HG02678 (cell line): ENCODE results near the gene PCNT.
"Not testable (repeated sequence)": the region's sequence is repeated elsewhere in the genome, so short reads cannot be mapped to it uniquely, and the experiment has no call there.

Experiments
- ATAC-seq: cut with Tn5 transposase; IDR thresholded peaks from one replicate; pipeline ENCODE4 v1.9.1; 2021; ENCODE audit warnings: mild to moderate bottlenecking, moderate library complexity; ENCODE audit not compliant: unreplicated experiment

The PCNT gene

GRCh38 chr21:46441331-46441730 lies 117.4 kb downstream of the PCNT start:
- ATAC-seq = no peak

GRCh38 chr21:46441961-46442498 lies 118.1 kb downstream of the PCNT start:
- no peak for ATAC-seq

DNA sequence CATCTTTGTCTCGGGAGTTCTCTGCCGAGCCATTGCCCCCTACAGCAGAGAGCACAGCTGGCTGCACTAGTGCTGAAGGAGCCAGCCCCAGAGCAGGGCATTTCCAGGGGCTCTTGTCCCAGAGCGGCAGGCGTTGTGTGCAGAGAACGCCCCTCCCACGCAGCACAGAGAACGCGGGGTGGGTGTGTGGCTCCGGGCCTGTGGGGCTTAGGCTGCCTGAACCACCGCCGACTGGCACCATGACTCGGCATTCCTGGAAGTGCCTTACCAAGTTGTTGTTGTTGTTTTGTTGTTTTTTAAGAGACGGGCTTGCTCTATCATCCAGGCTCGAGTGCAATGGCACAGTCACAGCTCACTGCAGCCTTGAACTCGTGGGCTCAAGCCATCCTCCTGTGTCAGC lies 119.0 kb downstream of the PCNT start:
- ATAC-seq = no peak

DNA sequence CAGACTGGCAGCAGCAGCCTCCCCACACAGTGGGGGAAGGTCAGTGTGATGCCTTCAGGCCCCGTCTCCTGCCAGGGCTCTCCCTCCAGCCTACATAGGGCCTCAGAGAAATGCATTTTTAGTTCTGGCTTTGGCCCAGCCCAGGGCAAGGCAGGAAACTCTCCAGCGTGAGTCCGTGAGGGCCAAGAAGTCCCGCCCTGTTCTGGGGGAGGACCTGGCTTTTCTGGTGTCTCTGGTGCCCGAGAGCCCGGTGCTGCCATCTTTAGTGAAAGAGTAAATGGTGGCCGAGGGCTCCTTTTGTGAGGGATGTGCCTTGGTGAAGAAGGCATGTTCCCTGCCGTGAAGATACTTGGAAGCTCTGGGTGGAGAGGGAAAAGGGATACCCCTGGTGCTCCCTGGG lies 120.0 kb downstream of the PCNT start:
- no peak for ATAC-seq

- ATAC-seq = no peak
Observed at GRCh38 chr21:46448108-46448507, 124.2 kb downstream of the PCNT start.

DNA sequence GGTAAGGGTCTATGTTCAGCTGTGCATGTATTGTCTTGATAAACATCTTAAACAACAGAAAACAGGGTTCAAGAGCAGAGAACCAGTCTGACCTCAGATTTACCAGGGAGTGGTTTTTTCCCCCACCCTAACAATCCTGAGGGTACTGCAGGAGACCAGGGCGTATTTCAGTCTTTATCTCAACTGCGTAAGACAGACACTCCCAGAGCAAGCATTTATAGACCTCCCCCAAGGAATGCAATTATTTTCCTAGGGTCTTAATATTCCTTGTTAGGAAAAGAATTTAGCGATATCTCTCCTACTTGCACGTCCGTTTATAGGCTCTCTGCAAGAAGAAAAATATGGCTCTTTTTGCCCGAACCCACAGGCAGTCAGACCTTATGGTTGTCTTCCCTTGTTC lies 124.9 kb downstream of the PCNT start:
- ATAC-seq = not testable (repeated sequence)

DNA sequence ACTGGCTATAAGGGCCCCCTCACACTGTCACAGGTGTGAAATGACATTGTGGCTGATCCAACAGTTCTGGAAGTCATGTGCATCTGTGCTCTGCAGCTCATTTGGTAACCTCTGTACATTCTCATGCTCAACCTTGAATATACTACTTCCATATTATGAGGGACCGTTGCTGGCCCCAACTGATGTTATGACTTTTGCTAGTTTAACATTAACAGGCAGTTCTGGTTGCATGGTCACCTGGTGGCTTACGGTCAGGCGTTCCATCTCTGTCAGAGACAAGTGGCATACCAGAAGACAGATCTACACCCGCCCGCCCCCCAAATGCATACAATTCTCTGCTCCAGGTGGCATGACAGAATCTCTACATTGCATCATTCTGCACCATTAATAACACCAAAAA lies 128.8 kb downstream of the PCNT start:
- ATAC-seq = no peak

DNA sequence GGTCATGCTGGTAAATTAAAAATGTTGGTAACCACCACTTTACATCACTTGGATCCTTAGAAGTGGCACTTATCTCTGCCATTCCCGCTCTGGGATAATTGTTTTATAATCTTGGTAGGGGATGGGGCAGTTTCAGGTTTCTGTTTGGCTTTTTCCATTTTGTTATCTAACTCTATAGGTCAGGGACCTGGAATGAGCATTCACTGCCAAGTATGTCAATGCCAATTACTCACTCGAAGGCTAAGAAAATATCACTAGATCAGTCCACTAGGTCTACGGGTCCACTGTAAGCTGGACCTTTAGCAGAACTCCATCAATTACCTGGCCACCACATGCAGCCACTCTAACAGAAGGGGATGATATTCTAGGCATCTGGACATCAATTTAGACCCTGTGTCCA lies 130.2 kb downstream of the PCNT start:
- ATAC-seq = no peak

- ATAC-seq = no peak
Observed at GRCh38 chr21:46454634-46455390, 130.9 kb downstream of the PCNT start.

DNA sequence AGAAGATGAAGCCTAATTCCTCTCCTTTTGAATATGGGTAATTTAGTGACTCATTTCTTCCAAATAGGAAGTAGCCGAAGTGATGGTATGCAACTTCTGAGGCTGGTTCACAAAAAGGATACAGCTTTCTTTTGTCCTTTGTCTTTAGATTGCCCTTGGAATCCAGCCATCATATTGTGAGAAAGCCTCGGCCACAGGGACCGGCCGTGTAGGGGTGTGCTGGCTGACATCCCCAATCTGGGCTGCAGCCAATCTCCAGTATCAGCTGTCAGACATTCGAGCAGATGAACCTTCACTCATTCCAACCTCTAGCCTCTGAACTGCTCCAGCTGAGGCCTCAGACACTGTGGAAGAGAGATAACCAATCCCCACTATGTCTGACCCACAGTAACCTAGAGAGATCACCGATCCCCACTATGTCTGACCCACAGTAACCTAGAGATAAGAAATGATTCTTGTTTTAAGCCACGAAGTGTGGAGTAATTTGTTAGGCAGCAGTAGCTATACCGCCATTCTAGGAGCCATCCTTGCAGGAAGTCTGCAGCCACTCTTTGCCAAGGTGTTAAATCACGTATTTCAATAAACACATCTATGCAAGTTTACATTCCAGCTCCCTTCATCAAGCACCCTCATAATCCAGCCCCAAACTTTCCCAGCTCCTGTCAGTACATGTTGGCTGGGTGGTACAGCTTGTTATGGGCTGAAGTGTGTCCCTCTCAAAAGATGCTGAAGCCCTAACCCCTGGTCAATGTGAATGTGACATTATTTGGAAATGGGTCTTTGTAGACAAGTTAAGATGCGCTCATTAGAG lies 131.8 kb downstream of the PCNT start:
- no peak for ATAC-seq

DNA sequence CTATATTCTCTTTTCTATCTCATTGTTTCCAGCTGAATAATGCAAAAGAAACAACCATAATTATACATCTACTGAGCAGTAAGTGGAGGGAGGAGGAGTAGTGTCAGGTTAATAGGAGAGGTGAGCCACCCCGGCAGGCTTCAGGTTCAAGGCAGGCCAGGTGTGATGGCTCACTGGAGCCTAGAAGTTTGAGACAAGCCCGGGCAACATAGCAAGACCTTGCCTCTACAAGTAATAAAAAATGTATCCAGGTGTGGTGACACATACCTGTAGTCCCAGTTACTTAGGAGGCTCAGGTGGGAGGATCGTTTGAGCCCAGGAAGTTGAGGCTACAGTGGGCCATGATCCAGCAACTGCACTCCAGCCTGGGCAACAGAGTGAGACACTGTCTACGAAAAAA lies 132.8 kb downstream of the PCNT start:
- no peak for ATAC-seq

- ATAC-seq = peak; percentile 19
Observed at GRCh38 chr21:46457801-46458314, 133.9 kb downstream of the PCNT start.

DNA sequence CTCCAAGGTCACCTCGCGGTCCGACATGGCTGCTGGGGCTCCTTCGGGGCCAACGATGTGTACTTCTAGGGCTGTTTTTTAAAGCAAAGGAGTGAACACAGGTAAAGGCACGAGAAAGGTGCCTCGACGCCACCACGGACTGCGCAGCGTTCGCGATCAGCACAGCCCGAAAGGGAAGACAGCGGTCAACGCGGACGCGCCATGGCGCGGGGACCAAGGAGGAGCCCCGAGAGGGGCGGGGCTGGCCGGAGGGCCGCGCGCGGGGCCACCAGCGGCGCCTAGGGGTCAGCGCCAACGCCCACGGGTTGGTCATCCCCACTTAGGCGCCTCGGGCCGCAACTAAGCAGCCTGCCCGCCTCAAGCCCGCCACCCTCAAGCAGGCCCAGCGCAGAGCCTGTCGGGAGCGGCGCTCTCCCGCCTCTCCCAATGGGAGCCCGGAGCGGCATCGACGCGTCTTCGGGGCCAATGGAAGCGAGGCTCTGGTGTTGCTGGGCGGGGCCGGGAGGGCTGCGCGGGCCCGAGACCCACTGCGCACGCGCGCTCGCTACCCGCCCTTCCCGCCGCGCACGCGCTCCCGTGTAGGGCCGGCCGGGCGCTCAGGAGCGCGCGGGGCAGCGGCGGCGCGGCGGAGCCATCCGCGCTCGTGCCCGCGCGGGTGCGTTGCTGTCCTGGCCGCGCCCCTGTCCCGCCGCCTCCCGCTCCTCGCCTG lies 134.5 kb downstream of the PCNT start, which contains the start of gene DIP2A:
Gene DIP2A (plus strand): TSS at position 577 of the 709 bp plus-strand sequence. CDS start 241 bp downstream, outside the sequence.
- peak; percentile 93 for ATAC-seq

GRCh38 chr21:46459024-46459355 lies 135.0 kb downstream of the PCNT start:
- no peak for ATAC-seq

DNA sequence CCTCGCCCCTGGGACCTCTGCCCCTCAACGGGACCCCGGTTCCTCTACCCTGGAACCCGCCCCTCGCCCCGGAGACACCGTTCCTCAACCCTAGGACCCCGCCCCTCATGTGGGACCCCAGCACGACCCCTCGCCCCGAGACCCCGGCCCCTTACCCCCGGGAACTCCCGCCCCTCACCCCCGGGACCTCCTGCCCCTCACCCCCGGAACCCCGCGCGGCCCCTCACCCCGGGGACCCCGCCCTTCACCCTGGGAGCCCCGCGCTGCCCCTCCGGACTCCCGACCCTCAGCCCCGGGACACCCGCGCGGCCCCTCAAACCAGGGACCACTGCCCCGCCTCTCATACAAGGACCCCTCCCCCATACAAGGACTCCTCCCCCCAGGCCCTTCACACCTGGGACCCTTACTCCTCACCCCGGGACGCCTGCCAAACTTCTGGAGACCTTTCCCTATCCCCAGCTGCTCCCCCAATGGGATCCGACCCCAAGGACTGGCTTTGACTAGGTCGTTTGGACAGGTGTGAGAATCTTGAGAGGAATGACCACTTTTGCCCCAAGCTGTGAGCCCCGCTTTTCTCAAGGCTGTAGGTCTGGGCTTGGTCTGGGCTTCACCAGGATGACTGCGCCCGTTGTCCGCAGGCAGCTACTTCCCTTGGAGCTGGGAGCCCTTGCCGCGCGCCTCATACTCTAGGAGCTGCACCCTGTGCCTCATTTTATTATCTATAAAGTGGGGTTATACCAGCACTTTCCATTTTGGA lies 135.6 kb downstream of the PCNT start:
- ATAC-seq = no peak

GRCh38 chr21:46461909-46462308 lies 138.0 kb downstream of the PCNT start:
- no peak for ATAC-seq

DNA sequence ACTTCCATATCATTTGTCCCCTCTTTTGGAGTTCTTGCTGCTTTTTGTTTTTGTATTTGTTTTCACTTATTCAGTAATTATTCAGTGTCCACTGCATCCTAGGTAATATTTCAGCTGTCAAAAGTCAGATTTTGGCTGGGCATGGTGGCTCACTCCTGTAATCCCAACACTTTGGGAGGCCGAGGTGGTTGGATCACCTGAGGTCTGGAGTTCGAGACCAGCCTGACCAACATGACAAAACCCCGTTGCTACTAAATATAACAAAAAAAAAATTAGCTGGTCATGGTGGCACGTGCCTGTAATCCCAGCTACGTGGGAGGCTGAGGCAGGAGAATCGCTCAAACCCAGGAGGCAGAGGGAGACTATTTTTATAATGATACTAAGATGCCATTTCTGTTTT lies 141.2 kb downstream of the PCNT start:
- not testable (repeated sequence) for ATAC-seq

- no peak for ATAC-seq
Observed at GRCh38 chr21:46465651-46466050, 141.7 kb downstream of the PCNT start.

DNA sequence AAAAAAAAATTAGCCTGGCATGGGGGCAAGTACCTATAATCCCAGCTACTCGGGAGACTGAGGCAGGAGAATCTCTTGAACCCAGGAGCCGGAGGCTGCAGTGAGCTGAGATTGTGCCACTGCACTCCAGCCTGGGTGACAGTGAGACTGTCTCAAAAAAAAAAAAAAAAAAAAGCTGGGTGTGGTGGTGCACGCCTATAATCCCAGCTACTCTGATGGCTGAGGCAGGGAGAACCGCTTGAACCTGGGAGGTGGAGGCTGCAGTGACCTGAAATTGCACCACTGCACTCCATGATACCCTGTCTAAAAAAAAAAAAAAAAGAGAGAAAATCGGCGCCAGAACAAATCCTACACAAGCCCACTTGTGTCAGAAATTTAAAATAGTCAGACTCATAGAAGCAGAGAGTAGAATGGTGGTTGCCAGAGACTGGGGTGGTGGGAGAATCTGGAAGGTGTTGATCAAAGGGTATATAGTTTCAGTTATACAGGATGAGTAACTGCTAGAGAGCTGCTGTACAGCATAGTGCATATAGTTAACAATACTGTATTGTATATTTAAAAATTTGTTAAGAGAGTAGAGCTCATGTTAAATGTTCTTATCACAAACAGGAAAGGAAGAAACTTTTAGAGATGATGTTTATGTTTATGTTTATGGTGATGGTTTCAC lies 144.3 kb downstream of the PCNT start:
- no peak for ATAC-seq

DNA sequence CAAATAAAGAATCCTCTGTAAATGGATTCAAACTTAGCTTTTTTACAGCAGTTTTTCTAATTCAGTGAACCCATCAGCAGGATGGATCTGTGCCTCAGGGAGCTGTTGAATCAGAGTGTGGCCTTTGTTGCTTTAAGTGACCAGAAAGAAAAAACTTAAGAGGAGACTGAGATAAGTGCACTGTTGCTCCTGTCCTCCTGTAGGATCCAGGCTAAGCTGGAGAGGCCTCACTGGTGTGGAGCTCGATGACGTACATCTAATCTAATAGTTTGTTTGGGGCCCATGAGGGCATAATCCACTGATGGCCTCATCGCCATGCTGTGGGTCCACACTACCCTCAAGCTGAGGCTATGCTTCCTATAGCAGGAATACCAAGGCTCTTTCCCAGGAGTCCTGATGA lies 145.3 kb downstream of the PCNT start:
- no peak for ATAC-seq
